SU-DHL-6 (cell line): ENCODE data around the gene ADARB2.

Experiments
- H2AFZ ChIP-seq: fragments of 200-600 bp; sonication (generic); 2 replicates; pipeline ENCODE4 v1.6.1; 2014; ENCODE audit warnings: low read depth, mild to moderate bottlenecking, moderate library complexity, mixed read lengths, antibody characterized with exemption, low read length; ENCODE audit not compliant: severe bottlenecking
- H3F3A ChIP-seq: fragments of 200-600 bp; shearing (Covaris generic); 2 replicates; pipeline ENCODE4 v1.6.0; 2016; ENCODE audit warnings: antibody characterized with exemption, mild to moderate bottlenecking; ENCODE audit not compliant: insufficient read depth
- H3K27ac ChIP-seq: fragments of 200-600 bp; sonication (generic); 2 replicates; pipeline ENCODE4 v1.5.1; 2016; ENCODE audit warnings: low read depth, mild to moderate bottlenecking, low read length, moderate library complexity, mixed read lengths
- H3K27me3 ChIP-seq: fragments of 200-600 bp; sonication (generic), shearing (Covaris generic); 2 replicates; pipeline ENCODE4 v1.6.0; 2014; ENCODE audit warnings: mild to moderate bottlenecking, low read length
- H3K36me3 ChIP-seq: fragments of 200-600 bp; sonication (generic); 2 replicates; pipeline ENCODE4 v1.6.1; 2014; ENCODE audit warnings: mild to moderate bottlenecking, low read length, mixed read lengths
- H3K4me2 ChIP-seq: fragments of 300-600, 200-600 bp; shearing (Covaris generic), sonication (generic); 2 replicates; pipeline ENCODE4 v1.6.0; 2014; ENCODE audit warnings: low read length, low read depth, mild to moderate bottlenecking; ENCODE audit not compliant: poor library complexity, severe bottlenecking
- H3K4me3 ChIP-seq: fragments of 200-600 bp; sonication (generic); 2 replicates; pipeline ENCODE4 v1.5.1; 2014; ENCODE audit warnings: antibody characterized with exemption, low read length, mild to moderate bottlenecking, mixed read lengths; ENCODE audit not compliant: insufficient read depth, poor library complexity, severe bottlenecking
- H3K79me2 ChIP-seq: fragments of 200-600 bp; sonication (generic); 2 replicates; pipeline ENCODE4 v1.6.1; 2014; ENCODE audit warnings: mild to moderate bottlenecking, low read length, moderate library complexity; ENCODE audit not compliant: insufficient read depth
- H3K9ac ChIP-seq: fragments of 200-600 bp; sonication (generic); 2 replicates; pipeline ENCODE4 v1.7.0; 2014; ENCODE audit warnings: mild to moderate bottlenecking, low read length
- H3K9me2 ChIP-seq: fragments of 200-600 bp; sonication (generic); replicated peaks from 2 replicates; pipeline ENCODE4 v1.6.1; 2014; ENCODE audit warnings: low read length; ENCODE audit not compliant: insufficient read depth
- H3K9me3 ChIP-seq: fragments of 200-600 bp; sonication (generic); 2 replicates; pipeline ENCODE4 v1.6.1; 2014; ENCODE audit warnings: low read length, mixed read lengths; ENCODE audit not compliant: insufficient read depth
- H4K20me1 ChIP-seq: fragments of 200-600 bp; sonication (generic); 2 replicates; pipeline ENCODE4 v1.6.1; 2014; ENCODE audit warnings: low read depth, mild to moderate bottlenecking, antibody characterized with exemption, low read length, moderate library complexity, mixed read lengths
- CTCF ChIP-seq: fragments of 200-600 bp; sonication (generic); IDR thresholded peaks from one replicate; pipeline ENCODE4 v1.5.1; 2017; ENCODE audit warnings: antibody characterized with exemption, mild to moderate bottlenecking, low read length, moderate library complexity; ENCODE audit not compliant: insufficient read depth, poor library complexity, severe bottlenecking
- EZH2phosphoT487 ChIP-seq: fragments of 200-600 bp; sonication (generic), shearing (Covaris generic); conservative IDR thresholded peaks from 2 replicates; pipeline ENCODE4 v1.6.1; 2018; ENCODE audit warnings: mild to moderate bottlenecking, antibody characterized with exemption, low read length, moderate library complexity, mixed read lengths

Gene ADARB2

GRCh38 chr10:1531883-1532597, 205.3 kb downstream of the ADARB2 start:
- Histone ChIP-seq H3K4me3 (no peak overlapping the region), H3K4me2 (no peak overlapping the region), H3K36me3 (no peaks in the 10 kb centered on the region), H3K9me3 (no peaks in the 10 kb centered on the region), H3F3A (no peaks in the 10 kb centered on the region), H4K20me1 (no peaks in the 10 kb centered on the region), H3K27me3 (no peaks in the 10 kb centered on the region), H3K9me2 (no peaks in the 10 kb centered on the region), H3K27ac (no peak overlapping the region), H2AFZ (no peak overlapping the region), H3K79me2 (no peaks in the 10 kb centered on the region), H3K9ac (no peak overlapping the region)
- TF ChIP-seq EZH2phosphoT487 (no peak), CTCF (no peak)

- no peak overlapping the region for H3K4me3 ChIP-seq
- H3K4me2 ChIP-seq, result no peak overlapping the region
- H3K27ac ChIP-seq, result no peak overlapping the region
- H2AFZ ChIP-seq, result no peak overlapping the region
- no peaks in the 10 kb centered on the region for H3K79me2 ChIP-seq
- no peaks in the 10 kb centered on the region for H4K20me1 ChIP-seq
- no peaks in the 10 kb centered on the region for H3K9me2 ChIP-seq
- TF ChIP-seq EZH2phosphoT487, result no peak
- TF ChIP-seq CTCF, result no peak
- H3K27me3 ChIP-seq, result no peaks in the 10 kb centered on the region
- H3K9me3 ChIP-seq, result no peaks in the 10 kb centered on the region
- no peaks in the 10 kb centered on the region for H3F3A ChIP-seq
- no peak overlapping the region for H3K9ac ChIP-seq
- H3K36me3 ChIP-seq, result no peaks in the 10 kb centered on the region
These were observed 206.3 kb downstream of the ADARB2 start for GRCh38 chr10:1530871-1531517.

- Histone ChIP-seq H2AFZ (no peak overlapping the region), H3K4me2 (no peak overlapping the region), H3K9me2 (no peaks in the 10 kb centered on the region), H3K27me3 (no peaks in the 10 kb centered on the region), H3K79me2 (no peaks in the 10 kb centered on the region), H3K9me3 (no peaks in the 10 kb centered on the region), H3K9ac (no peak overlapping the region), H4K20me1 (no peaks in the 10 kb centered on the region), H3K27ac (no peak overlapping the region), H3K36me3 (no peaks in the 10 kb centered on the region), H3K4me3 (no peak overlapping the region), H3F3A (no peaks in the 10 kb centered on the region)
- no peak for TF ChIP-seq EZH2phosphoT487
- TF ChIP-seq CTCF, result no peak
These were observed 207.4 kb downstream of the ADARB2 start for GRCh38 chr10:1529806-1530413.
